DND-41 (cell line): ENCODE measurements around the gene MTX2.

Experiments
- EZH2 ChIP-seq: IDR thresholded peaks from 3 replicates; pipeline ENCODE4 v1.6.1; 2012; ENCODE audit warnings: borderline replicate concordance, low read depth, mild to moderate bottlenecking, moderate library complexity, low read length, inconsistent platforms; ENCODE audit not compliant: severe bottlenecking
- TF ChIP-seq, protein P1 (sequence below): IDR thresholded peaks from 2 replicates; pipeline ENCODE4 v1.5.1; 2012; ENCODE audit warnings: borderline replicate concordance, low read length, moderate library complexity, mild to moderate bottlenecking; ENCODE audit not compliant: poor library complexity, severe bottlenecking; ENCODE audit errors: extremely low read depth

DNA sequence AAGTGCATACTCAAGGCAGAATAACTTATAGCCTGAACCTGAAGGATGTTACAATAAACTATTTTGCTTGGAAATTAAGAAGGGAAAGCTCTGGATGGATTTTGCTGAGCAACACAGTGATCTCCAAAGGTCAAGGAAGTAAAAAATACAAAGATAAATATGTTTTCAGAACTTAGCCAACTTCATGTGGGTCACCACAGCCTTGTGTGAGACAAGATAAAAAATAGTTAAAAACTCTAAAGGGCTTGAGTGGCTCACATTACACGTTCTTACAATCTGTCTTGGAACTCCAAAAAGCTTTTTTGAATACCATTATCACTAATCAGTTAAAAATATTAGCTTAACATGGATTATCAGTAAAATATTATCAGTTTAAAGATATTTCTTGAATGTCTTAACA is 28.9 kb upstream of the MTX2 start:
- TF ChIP-seq, protein P1, sequence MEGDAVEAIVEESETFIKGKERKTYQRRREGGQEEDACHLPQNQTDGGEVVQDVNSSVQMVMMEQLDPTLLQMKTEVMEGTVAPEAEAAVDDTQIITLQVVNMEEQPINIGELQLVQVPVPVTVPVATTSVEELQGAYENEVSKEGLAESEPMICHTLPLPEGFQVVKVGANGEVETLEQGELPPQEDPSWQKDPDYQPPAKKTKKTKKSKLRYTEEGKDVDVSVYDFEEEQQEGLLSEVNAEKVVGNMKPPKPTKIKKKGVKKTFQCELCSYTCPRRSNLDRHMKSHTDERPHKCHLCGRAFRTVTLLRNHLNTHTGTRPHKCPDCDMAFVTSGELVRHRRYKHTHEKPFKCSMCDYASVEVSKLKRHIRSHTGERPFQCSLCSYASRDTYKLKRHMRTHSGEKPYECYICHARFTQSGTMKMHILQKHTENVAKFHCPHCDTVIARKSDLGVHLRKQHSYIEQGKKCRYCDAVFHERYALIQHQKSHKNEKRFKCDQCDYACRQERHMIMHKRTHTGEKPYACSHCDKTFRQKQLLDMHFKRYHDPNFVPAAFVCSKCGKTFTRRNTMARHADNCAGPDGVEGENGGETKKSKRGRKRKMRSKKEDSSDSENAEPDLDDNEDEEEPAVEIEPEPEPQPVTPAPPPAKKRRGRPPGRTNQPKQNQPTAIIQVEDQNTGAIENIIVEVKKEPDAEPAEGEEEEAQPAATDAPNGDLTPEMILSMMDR, result no peak
- no peak for TF ChIP-seq EZH2
